K562 (cell line): ENCODE results near the gene SIGLEC9. TPM values are rescaled to one million over a fixed set of nuclear protein-coding genes. Genes with fewer than 3 reads are reported as not detected.

Source experiments
- ARHGAP35 ChIP-seq: fragments of 450-650 bp; IDR thresholded peaks from 2 replicates; pipeline ENCODE4 v1.6.1; 2018; ENCODE audit not compliant: partially characterized antibody
- CLOCK ChIP-seq: fragments of 250-450 bp; sonication (Bioruptor Pico); IDR thresholded peaks from 2 replicates; pipeline ENCODE4 v1.4.0; 2020; ENCODE audit warnings: mild to moderate bottlenecking, moderate library complexity, borderline replicate concordance
- IRF9 ChIP-seq: fragments of 450-650 bp; IDR thresholded peaks from 2 replicates; pipeline ENCODE4 v1.6.1; 2016; ENCODE audit warnings: missing biosample characterization, missing genetic modification characterization
- POU5F1 ChIP-seq: fragments of 150-350 bp; IDR thresholded peaks from 2 replicates; pipeline ENCODE4 v1.6.1; 2014; ENCODE audit warnings: borderline replicate concordance, low read length, low read depth, mild to moderate bottlenecking; ENCODE audit not compliant: partially characterized antibody
- SETDB1 ChIP-seq: IDR thresholded peaks from one replicate; pipeline ENCODE4 v1.6.1; 2012; ENCODE audit warnings: low read length, control low read depth, inconsistent platforms
- SMAD3 ChIP-seq: fragments of 450-650 bp; formaldehyde crosslinking; conservative IDR thresholded peaks from 2 replicates; pipeline ENCODE4 v1.4.0; 2020; ENCODE audit warnings: mild to moderate bottlenecking
- SMARCE1 ChIP-seq: fragments of 450-650 bp; IDR thresholded peaks from 2 replicates; pipeline ENCODE4 v1.7.1; 2016; ENCODE audit warnings: mild to moderate bottlenecking
- SP2 ChIP-seq: IDR thresholded peaks from 2 replicates; pipeline ENCODE4 v1.6.1; 2011; ENCODE audit warnings: mild to moderate bottlenecking, low read depth, low read length, moderate library complexity; ENCODE audit not compliant: poor library complexity, severe bottlenecking; ENCODE audit errors: extremely low read depth
- SRSF3 ChIP-seq: fragments of 200-400 bp; formaldehyde crosslinking; IDR thresholded peaks from 2 replicates; pipeline ENCODE4 v1.6.1; 2016; ENCODE audit warnings: mild to moderate bottlenecking, low read length, moderate library complexity; ENCODE audit not compliant: insufficient read depth
- TRIM25 ChIP-seq: fragments of 450-650 bp; IDR thresholded peaks from 2 replicates; pipeline ENCODE4 v1.7.0; 2016; ENCODE audit warnings: borderline replicate concordance
- ZNF140 ChIP-seq: fragments of 250-450 bp; sonication (Bioruptor Pico); IDR thresholded peaks from 2 replicates; pipeline ENCODE4 v1.8.0; 2021; ENCODE audit warnings: moderate library complexity, mild to moderate bottlenecking, inconsistent platforms
- ZNF280A ChIP-seq: fragments of 450-650 bp; IDR thresholded peaks from 2 replicates; pipeline ENCODE4 v1.6.1; 2018; ENCODE audit warnings: mild to moderate bottlenecking, low read depth; ENCODE audit not compliant: partially characterized antibody
- ZSCAN32 ChIP-seq: fragments of 450-650 bp; formaldehyde crosslinking; IDR thresholded peaks from 2 replicates; pipeline ENCODE4 v1.4.0; 2020; ENCODE audit warnings: mild to moderate bottlenecking, moderate library complexity
- polyA plus RNA-seq, 8 experiments: library from polyadenylated mRNA; depleted of rRNA in 4 of 8; stranded (reverse) in 5 of 8; unstranded in 3 of 8; fragments of >200 nt; fragmentation: Nextera tagmentation in 2 of 8; fragmentation: Illumina TruSeq in 1 of 8; extraction: Ambion mirVana in 2 of 8; extraction: Trizol in 1 of 8; gene quantifications; 2 replicates each; pipeline versions ENCODE4 v1.2.1 to v1.2.3, GENCODE V29; 2011 to 2014; ENCODE audit warnings: inconsistent platforms in 1 of 8, missing spikeins in 1 of 8
- total RNA-seq, 7 experiments: library from RNA; depleted of rRNA in 6 of 7; stranded (reverse); fragments of >200 nt in 6 of 7; fragmentation: Illumina TruSeq in 2 of 7; extraction: Trizol in 2 of 7; gene quantifications; 2 replicates each; pipeline versions ENCODE4 v1.2.1 to v1.2.3, GENCODE V29; 2011 to 2021; ENCODE audit warnings: low replicate concordance in 1 of 7
- TF ChIP-seq, protein P1 (sequence below): IDR thresholded peaks from 2 replicates; pipeline ENCODE4 v1.6.1; 2014; ENCODE audit warnings: antibody characterized with exemption
- TF ChIP-seq, protein P2 (sequence below), 3 experiments: IDR thresholded peaks in 2 of 3; conservative IDR thresholded peaks in 1 of 3; 2 replicates each; pipeline ENCODE4 v1.5.1; 2011 to 2012; ENCODE audit warnings: low read length in 3 of 3, mild to moderate bottlenecking in 3 of 3, control low read depth in 2 of 3, improper control_type of control experiment in 1 of 3, inconsistent platforms in 1 of 3, low read depth in 1 of 3, mixed read lengths in 1 of 3, moderate library complexity in 1 of 3; ENCODE audit not compliant: insufficient read depth in 2 of 3

SIGLEC9 gene
- total and polyA plus RNA-seq, 9 of the 15 experiments (the other 6 are each of a cell fraction or from before 2014, with no cell fraction given), result 0.09 to 0.34 (median 0.22) TPM; not detected in 4

GRCh38 chr19:51131780-51132680 lies 7.3 kb downstream of the SIGLEC9 start (continued):
- no peak for TF ChIP-seq TRIM25
- no peak for TF ChIP-seq ZSCAN32 (CRISPR knock-in tag)
- no peak for TF ChIP-seq SMAD3 (CRISPR knock-in tag)
- TF ChIP-seq ZNF280A, result no peak
- TF ChIP-seq SRSF3, result no peak
- 0 out of 2 replicates have a peak, but pooled peaks have one; percentile 62 for TF ChIP-seq SMARCE1
- TF ChIP-seq POU5F1, result no peak
- TF ChIP-seq, protein P1, sequence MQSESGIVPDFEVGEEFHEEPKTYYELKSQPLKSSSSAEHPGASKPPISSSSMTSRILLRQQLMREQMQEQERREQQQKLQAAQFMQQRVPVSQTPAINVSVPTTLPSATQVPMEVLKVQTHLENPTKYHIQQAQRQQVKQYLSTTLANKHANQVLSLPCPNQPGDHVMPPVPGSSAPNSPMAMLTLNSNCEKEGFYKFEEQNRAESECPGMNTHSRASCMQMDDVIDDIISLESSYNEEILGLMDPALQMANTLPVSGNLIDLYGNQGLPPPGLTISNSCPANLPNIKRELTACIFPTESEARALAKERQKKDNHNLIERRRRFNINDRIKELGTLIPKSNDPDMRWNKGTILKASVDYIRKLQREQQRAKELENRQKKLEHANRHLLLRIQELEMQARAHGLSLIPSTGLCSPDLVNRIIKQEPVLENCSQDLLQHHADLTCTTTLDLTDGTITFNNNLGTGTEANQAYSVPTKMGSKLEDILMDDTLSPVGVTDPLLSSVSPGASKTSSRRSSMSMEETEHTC, result peak; percentile 95
- no peak for TF ChIP-seq IRF9 (tag)
- TF ChIP-seq ARHGAP35, result no peak
- no peak for TF ChIP-seq SETDB1
- no peak for TF ChIP-seq SP2
- no peak for TF ChIP-seq ZNF140 (CRISPR knock-in tag)
- TF ChIP-seq, protein P2, sequence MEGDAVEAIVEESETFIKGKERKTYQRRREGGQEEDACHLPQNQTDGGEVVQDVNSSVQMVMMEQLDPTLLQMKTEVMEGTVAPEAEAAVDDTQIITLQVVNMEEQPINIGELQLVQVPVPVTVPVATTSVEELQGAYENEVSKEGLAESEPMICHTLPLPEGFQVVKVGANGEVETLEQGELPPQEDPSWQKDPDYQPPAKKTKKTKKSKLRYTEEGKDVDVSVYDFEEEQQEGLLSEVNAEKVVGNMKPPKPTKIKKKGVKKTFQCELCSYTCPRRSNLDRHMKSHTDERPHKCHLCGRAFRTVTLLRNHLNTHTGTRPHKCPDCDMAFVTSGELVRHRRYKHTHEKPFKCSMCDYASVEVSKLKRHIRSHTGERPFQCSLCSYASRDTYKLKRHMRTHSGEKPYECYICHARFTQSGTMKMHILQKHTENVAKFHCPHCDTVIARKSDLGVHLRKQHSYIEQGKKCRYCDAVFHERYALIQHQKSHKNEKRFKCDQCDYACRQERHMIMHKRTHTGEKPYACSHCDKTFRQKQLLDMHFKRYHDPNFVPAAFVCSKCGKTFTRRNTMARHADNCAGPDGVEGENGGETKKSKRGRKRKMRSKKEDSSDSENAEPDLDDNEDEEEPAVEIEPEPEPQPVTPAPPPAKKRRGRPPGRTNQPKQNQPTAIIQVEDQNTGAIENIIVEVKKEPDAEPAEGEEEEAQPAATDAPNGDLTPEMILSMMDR (IDR thresholded peaks at IDR 0.05 in 2 of 3, conservative IDR thresholded peaks at IDR 0.05 in 1 of 3; ENCODE audit: insufficient read depth in 2 of 3, low read depth in 1 of 3, low read length in 3 of 3), result peak; percentile 55 to 70 (median 55)
- TF ChIP-seq CLOCK, result no peak
